Measurements from ENCODE around the gene ZNF697.

Gene ZNF697

DNA sequence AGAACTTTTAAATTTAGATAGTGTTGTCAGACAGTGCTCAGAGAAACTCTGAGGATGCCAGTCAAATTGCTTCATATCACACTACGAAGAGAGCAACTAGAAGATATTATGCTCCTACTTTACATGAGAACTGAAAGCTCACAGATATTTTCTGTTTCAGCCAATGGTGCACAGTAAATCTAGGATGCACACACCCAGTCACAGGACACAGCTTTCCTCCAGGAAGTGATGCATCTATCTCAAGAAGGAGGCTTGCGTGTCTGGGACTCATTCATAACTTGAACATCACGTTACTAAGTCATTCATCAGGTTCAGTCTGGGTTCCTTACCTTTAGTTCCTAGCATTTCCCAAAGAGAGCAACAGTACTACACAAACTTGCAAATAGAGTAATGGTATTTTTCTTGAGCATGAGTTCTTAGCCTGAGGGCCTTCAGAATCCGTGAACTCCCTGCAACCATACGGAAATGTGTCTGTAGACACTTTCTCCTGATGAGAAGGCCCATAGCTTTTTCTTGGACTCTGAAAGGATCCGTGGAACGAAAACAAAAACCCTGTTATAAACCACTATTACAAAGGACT lies 12.2 kb downstream of the ZNF697 start:
- TF ChIP-seq, protein P1, sequence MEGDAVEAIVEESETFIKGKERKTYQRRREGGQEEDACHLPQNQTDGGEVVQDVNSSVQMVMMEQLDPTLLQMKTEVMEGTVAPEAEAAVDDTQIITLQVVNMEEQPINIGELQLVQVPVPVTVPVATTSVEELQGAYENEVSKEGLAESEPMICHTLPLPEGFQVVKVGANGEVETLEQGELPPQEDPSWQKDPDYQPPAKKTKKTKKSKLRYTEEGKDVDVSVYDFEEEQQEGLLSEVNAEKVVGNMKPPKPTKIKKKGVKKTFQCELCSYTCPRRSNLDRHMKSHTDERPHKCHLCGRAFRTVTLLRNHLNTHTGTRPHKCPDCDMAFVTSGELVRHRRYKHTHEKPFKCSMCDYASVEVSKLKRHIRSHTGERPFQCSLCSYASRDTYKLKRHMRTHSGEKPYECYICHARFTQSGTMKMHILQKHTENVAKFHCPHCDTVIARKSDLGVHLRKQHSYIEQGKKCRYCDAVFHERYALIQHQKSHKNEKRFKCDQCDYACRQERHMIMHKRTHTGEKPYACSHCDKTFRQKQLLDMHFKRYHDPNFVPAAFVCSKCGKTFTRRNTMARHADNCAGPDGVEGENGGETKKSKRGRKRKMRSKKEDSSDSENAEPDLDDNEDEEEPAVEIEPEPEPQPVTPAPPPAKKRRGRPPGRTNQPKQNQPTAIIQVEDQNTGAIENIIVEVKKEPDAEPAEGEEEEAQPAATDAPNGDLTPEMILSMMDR (IDR thresholded peaks at IDR 0.05; ENCODE audit: insufficient read depth, low read length, poor library complexity, severe bottlenecking) = no peak
- no peak for TF ChIP-seq EZH2phosphoT487 (conservative IDR thresholded peaks at IDR 0.05; ENCODE audit: low read length)
- Histone ChIP-seq H2AFZ (ENCODE audit: low read depth, low read length, severe bottlenecking) (no peak overlapping the region), H3K27me3 (ENCODE audit: low read length) (no peaks in the 10 kb centered on the region), H3K79me2 (ENCODE audit: insufficient read depth, low read length) (no peaks in the 10 kb centered on the region), H3K36me3 (ENCODE audit: low read length) (no peaks in the 10 kb centered on the region), H3F3A (ENCODE audit: insufficient read depth) (no peaks in the 10 kb centered on the region), H3K4me3 (ENCODE audit: insufficient read depth, low read length, poor library complexity, severe bottlenecking) (no peak overlapping the region), H4K20me1 (ENCODE audit: low read depth, low read length) (no peaks in the 10 kb centered on the region), H3K9me2 (replicated peaks; ENCODE audit: insufficient read depth, low read length) (no peaks in the 10 kb centered on the region), H3K9me3 (ENCODE audit: insufficient read depth, low read length) (no peaks in the 10 kb centered on the region), H3K4me2 (ENCODE audit: low read depth, low read length, poor library complexity, severe bottlenecking) (no peak overlapping the region), H3K27ac (ENCODE audit: low read depth, low read length) (no peak overlapping the region), H3K9ac (ENCODE audit: low read length) (no peak overlapping the region)

DNA sequence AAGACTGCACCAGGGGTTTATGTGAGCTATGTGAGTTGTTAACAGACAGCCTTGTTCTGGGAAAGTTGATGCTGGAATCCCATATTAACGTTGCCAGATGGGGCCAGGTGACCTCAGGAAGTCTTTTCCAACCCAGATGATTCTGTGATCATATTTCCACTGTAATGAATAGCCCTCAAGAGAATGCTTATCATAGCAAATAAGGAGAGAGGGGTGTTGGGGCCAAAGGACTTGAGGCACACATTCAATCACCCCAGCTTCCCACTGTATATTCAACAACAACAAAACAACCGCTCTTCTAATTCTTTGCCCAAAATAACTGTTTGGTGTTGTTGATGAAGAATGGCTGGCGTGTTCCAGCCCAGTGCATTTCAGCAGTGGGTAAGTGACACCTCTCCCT lies 14.1 kb downstream of the ZNF697 start:
- H3K9me3 ChIP-seq (ENCODE audit: insufficient read depth, low read length) = no peaks in the 10 kb centered on the region
- H3F3A ChIP-seq (ENCODE audit: insufficient read depth) = no peaks in the 10 kb centered on the region
- H3K27me3 ChIP-seq (ENCODE audit: low read length) = no peaks in the 10 kb centered on the region
- no peak overlapping the region for H3K4me3 ChIP-seq (ENCODE audit: insufficient read depth, low read length, poor library complexity, severe bottlenecking)
- H3K27ac ChIP-seq (ENCODE audit: low read depth, low read length) = no peak overlapping the region
- H3K36me3 ChIP-seq (ENCODE audit: low read length) = no peaks in the 10 kb centered on the region
- TF ChIP-seq, protein P1 (IDR thresholded peaks at IDR 0.05; ENCODE audit: insufficient read depth, low read length, poor library complexity, severe bottlenecking) = no peak
- no peak for TF ChIP-seq EZH2phosphoT487 (conservative IDR thresholded peaks at IDR 0.05; ENCODE audit: low read length)
- no peaks in the 10 kb centered on the region for H3K79me2 ChIP-seq (ENCODE audit: insufficient read depth, low read length)
- H3K9ac ChIP-seq (ENCODE audit: low read length) = no peak overlapping the region
- no peak overlapping the region for H3K4me2 ChIP-seq (ENCODE audit: low read depth, low read length, poor library complexity, severe bottlenecking)
- H3K9me2 ChIP-seq (replicated peaks; ENCODE audit: insufficient read depth, low read length) = no peaks in the 10 kb centered on the region
- no peaks in the 10 kb centered on the region for H4K20me1 ChIP-seq (ENCODE audit: low read depth, low read length)
- no peak overlapping the region for H2AFZ ChIP-seq (ENCODE audit: low read depth, low read length, severe bottlenecking)

DNA sequence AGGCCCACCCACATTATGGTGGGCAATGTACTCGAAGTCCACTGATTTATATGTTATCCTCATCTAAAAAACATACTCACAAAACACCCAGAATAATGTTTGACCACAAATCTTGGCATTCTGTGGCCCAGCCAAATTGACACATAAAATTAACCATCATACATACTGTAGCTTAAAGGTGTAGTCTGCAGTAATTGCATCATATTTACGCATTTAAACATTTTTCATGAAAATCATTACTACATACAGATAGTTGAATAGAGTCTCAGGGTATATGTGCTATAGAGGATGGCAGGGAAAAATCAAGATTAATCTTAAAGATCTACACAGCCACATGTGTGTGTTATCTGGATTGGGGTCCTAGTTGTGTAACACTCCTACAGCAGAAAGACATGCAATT lies 14.5 kb downstream of the ZNF697 start:
- Histone ChIP-seq H3K27ac (ENCODE audit: low read depth, low read length) (no peak overlapping the region), H2AFZ (ENCODE audit: low read depth, low read length, severe bottlenecking) (no peak overlapping the region), H3K4me3 (ENCODE audit: insufficient read depth, low read length, poor library complexity, severe bottlenecking) (no peak overlapping the region), H4K20me1 (ENCODE audit: low read depth, low read length) (no peaks in the 10 kb centered on the region), H3K9me3 (ENCODE audit: insufficient read depth, low read length) (no peaks in the 10 kb centered on the region), H3F3A (ENCODE audit: insufficient read depth) (no peaks in the 10 kb centered on the region), H3K9ac (ENCODE audit: low read length) (no peak overlapping the region), H3K27me3 (ENCODE audit: low read length) (no peaks in the 10 kb centered on the region), H3K79me2 (ENCODE audit: insufficient read depth, low read length) (no peaks in the 10 kb centered on the region), H3K36me3 (ENCODE audit: low read length) (no peaks in the 10 kb centered on the region), H3K4me2 (ENCODE audit: low read depth, low read length, poor library complexity, severe bottlenecking) (no peak overlapping the region), H3K9me2 (replicated peaks; ENCODE audit: insufficient read depth, low read length) (no peaks in the 10 kb centered on the region)
- TF ChIP-seq, protein P1 (IDR thresholded peaks at IDR 0.05; ENCODE audit: insufficient read depth, low read length, poor library complexity, severe bottlenecking) = no peak
- no peak for TF ChIP-seq EZH2phosphoT487 (conservative IDR thresholded peaks at IDR 0.05; ENCODE audit: low read length)

All from SU-DHL-6 (cell line).